RWPE1 (cell line): ENCODE results near the gene SMIM28.
"Not testable (repeated sequence)": the region's sequence is repeated elsewhere in the genome, so short reads cannot be mapped to it uniquely, and the experiment has no call there.

ENCODE experiments used
- CTCF ChIA-PET: fragments of 350-600 bp; sonication (Branson Sonifier 250); formaldehyde crosslinking; extraction: SDS; loops from one replicate; lab custom pipeline; 2021; lab: Yijun Ruan, JAX
- POLR2A ChIA-PET: fragments of 400-600 bp; formaldehyde crosslinking; extraction: SDS; loops from one replicate; lab custom pipeline; 2020; ENCODE audit warnings: antibody characterized with exemption; ENCODE audit not compliant: low non-redundant PET; lab: Yijun Ruan, JAX
- DNase-seq: peaks from one replicate; pipeline ENCODE4 v3.0.0; 2012; ENCODE audit warnings: low spot score
- H3K27ac ChIP-seq: fragments of 450-650 bp; 2 replicates; pipeline ENCODE4 v1.5.1; 2017
- TF ChIP-seq, protein P1 (sequence below): fragments of 450-650 bp; conservative IDR thresholded peaks from 2 replicates; pipeline ENCODE4 v1.5.1; 2017; ENCODE audit warnings: low read depth, mild to moderate bottlenecking

The SMIM28 gene

DNA sequence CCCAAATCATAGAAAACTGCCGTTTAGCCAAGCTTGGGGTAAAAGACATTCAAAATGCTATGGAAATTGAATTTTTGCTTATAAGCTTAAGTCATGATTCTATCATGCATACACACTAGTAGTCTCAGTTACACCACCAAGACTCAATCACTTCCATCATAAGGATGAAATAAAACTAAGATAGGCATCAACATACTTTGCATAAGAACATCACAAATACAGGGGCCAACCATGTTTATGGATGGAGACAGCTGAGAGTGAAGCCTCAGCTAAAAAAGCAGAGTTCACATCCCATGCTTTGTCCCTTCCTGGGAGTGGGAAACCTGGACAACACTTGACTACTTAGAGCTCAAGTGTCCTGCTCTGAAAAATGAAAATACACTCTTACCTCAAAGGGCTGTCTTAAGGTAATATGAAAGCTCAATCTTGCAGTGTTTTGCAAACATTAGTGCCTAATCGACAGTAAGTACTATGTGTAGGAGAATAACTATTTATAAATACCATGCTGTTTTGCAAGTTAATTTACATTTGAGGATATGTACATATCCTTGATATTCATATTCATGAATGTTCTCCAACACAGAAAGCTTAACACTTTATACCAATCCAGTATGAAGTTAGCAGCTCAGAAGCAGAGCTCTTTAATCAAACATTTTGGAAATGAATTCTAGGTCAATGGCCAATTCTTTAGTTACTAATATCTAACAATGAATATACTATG, 32.0 kb upstream of the SMIM28 start:
- POLR2A ChIA-PET = no interaction called here
- TF ChIP-seq, protein P1, sequence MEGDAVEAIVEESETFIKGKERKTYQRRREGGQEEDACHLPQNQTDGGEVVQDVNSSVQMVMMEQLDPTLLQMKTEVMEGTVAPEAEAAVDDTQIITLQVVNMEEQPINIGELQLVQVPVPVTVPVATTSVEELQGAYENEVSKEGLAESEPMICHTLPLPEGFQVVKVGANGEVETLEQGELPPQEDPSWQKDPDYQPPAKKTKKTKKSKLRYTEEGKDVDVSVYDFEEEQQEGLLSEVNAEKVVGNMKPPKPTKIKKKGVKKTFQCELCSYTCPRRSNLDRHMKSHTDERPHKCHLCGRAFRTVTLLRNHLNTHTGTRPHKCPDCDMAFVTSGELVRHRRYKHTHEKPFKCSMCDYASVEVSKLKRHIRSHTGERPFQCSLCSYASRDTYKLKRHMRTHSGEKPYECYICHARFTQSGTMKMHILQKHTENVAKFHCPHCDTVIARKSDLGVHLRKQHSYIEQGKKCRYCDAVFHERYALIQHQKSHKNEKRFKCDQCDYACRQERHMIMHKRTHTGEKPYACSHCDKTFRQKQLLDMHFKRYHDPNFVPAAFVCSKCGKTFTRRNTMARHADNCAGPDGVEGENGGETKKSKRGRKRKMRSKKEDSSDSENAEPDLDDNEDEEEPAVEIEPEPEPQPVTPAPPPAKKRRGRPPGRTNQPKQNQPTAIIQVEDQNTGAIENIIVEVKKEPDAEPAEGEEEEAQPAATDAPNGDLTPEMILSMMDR = no peak
- CTCF ChIA-PET = interaction anchor here (0.7 kb wide), 1 partner anchor 94 kb away, joined by 3 read pairs; no protein-coding TSS in a partner anchor
- no peak for DNase-seq
- H3K27ac ChIP-seq = no peak overlapping the region

DNA sequence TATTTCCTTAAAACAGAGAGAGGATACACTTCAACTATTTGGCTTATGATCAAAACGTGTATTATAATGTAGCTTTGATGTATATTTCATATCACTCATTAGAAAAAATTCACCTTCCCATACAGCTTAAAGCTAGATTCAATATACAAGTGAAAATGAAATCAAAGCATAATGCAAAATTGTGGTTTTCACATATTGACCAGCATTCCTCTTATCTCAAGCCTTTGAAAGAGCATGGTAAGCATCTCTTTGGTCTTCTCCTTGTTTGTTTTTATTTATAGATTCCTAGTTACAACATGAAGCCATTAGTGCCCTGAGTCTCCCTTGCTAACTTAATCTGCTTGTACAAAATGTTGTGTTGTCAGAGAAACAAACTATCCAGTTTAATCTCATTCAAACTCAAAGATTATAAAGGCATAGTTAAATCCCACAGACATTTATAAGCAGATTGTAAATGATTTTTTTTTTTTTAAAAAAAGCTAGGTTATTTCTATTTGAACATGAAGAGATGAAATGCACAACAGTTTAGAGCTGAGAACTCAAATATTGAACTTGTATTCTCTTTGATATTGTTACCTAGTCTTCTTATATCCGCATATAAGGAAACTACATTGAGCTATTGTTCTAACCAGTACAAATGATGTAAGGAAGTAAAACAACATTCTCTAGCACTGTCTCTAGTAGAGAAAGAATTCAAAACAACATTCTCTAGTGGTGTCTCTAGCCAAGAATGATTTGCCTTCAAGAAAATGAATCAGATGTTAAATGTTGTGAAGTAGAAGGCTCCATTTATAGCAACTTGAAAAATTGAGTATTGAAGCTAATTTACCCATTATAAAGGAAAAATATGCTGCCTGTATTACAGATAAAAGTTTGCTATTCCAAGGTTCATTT, 31.2 kb upstream of the SMIM28 start:
- TF ChIP-seq, protein P1 = no peak
- ChIA-PET POLR2A (no interaction called here), CTCF (interaction anchor here (0.7 kb wide), 1 partner anchor 93 kb away, joined by 3 read pairs; no protein-coding TSS in a partner anchor)
- no peak overlapping the region for H3K27ac ChIP-seq
- DNase-seq = no peak

DNA sequence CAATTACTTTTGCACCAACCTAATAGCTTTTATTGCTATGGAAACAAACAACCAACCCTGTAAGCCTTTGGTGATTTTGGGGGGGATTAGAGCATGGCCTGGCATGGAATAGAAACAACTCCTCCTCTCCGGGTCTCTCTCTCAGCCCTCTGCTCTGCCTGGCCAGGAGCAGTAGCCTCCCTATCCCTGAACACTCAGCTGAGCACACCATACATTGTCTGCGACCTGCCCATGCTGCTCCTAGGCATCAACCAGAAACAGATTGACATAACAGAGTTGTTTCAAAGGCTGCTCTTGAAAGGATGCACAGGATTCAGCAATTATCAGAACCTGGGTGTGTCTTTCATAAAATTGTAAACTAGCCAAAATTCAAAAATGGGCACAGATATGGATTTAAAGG, 29.8 kb upstream of the SMIM28 start:
- ChIA-PET CTCF (interaction anchor here (0.9 kb wide), 1 partner anchor 32 kb away, joined by 3 read pairs; no protein-coding TSS in a partner anchor), POLR2A (no interaction called here)
- DNase-seq = no peak
- TF ChIP-seq, protein P1 = no peak
- no peak overlapping the region for H3K27ac ChIP-seq

- DNase-seq = no peak
- POLR2A ChIA-PET = interaction anchor here (0.6 kb wide), 1 partner anchor 697 kb away, joined by 3 read pairs; no protein-coding TSS in a partner anchor
- CTCF ChIA-PET = no interaction called here
- TF ChIP-seq, protein P1 = no peak
- no peak overlapping the region for H3K27ac ChIP-seq
These were observed 27.8 kb upstream of the SMIM28 start for GRCh38 chr6:138349891-138350290.

GRCh38 chr6:138357928-138358327, 19.8 kb upstream of the SMIM28 start:
- DNase-seq = no peak
- POLR2A ChIA-PET = no interaction called here
- CTCF ChIA-PET = no interaction called here
- no peak overlapping the region for H3K27ac ChIP-seq
- TF ChIP-seq, protein P1 = no peak

- POLR2A ChIA-PET, DNase-seq, H3K27ac ChIP-seq, CTCF ChIA-PET: not testable (repeated sequence)
These were observed 9.0 kb upstream of the SMIM28 start for GRCh38 chr6:138368684-138369083.
